LNCaP clone FGC (cell line): ENCODE results near the gene STXBP5.

ENCODE experiments used
- DNase-seq: peaks from one replicate; pipeline ENCODE4 v3.0.0-alpha.2; 2011; ENCODE audit warnings: low read depth
- H3K4me3 ChIP-seq: 2 replicates; pipeline ENCODE4 v1.5.1; 2011; ENCODE audit warnings: mild to moderate bottlenecking, low read depth, low read length, control low read depth
- TF ChIP-seq, protein P1 (sequence below): IDR thresholded peaks from 2 replicates; pipeline ENCODE4 v1.5.1; 2012; ENCODE audit warnings: mild to moderate bottlenecking; ENCODE audit not compliant: control insufficient read depth, insufficient read depth; ENCODE audit errors: extremely low read depth

Gene STXBP5

GRCh38 chr6:147176795-147177194 lies 27.4 kb upstream of the STXBP5 start:
- H3K4me3 ChIP-seq = no peak overlapping the region
- TF ChIP-seq, protein P1, sequence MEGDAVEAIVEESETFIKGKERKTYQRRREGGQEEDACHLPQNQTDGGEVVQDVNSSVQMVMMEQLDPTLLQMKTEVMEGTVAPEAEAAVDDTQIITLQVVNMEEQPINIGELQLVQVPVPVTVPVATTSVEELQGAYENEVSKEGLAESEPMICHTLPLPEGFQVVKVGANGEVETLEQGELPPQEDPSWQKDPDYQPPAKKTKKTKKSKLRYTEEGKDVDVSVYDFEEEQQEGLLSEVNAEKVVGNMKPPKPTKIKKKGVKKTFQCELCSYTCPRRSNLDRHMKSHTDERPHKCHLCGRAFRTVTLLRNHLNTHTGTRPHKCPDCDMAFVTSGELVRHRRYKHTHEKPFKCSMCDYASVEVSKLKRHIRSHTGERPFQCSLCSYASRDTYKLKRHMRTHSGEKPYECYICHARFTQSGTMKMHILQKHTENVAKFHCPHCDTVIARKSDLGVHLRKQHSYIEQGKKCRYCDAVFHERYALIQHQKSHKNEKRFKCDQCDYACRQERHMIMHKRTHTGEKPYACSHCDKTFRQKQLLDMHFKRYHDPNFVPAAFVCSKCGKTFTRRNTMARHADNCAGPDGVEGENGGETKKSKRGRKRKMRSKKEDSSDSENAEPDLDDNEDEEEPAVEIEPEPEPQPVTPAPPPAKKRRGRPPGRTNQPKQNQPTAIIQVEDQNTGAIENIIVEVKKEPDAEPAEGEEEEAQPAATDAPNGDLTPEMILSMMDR = no peak
- DNase-seq = no peak

DNA sequence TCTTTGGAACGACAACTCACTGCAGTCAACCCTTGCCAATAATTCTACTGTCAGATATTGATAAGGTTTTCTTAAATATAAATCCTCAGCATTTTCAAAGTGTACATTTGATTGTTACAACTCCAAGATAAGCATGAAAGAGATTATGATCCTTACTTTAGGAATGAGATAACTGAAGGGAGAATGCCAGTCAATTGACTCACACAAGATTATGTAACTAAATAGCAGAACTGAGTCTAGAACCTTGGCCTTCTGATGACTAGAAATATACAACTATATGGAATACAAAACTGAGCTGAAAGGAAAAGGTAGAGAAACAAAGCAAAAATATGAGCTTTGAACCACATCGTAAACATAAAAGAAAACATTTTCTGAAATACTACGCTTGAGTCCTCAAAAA lies 26.9 kb upstream of the STXBP5 start:
- DNase-seq = no peak
- no peak overlapping the region for H3K4me3 ChIP-seq
- TF ChIP-seq, protein P1 = no peak

DNA sequence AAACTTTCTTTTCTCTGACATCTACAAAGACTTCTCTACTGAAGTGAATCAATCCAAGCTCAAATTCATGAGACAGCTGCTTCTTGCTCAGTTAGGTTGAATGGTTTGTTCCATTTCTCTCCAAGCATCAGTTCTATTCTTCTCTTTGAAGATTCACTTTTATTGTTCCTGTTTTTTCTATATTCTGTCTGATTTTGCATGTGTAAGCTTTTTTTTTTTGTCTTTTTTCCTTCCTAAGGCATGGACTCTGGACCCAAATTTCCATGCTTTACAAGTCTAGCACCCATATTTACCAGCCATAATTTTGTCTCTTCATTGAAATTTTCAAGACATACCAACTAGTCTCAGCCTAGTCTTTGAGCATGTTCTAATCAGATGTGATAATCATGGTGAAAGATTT lies 25.9 kb upstream of the STXBP5 start:
- no peak for DNase-seq
- no peak overlapping the region for H3K4me3 ChIP-seq
- TF ChIP-seq, protein P1 = no peak

- peak; percentile 82 for DNase-seq
- TF ChIP-seq, protein P1 = no peak
- H3K4me3 ChIP-seq = no peak overlapping the region
These were observed 24.4 kb upstream of the STXBP5 start for GRCh38 chr6:147179809-147180208.

DNA sequence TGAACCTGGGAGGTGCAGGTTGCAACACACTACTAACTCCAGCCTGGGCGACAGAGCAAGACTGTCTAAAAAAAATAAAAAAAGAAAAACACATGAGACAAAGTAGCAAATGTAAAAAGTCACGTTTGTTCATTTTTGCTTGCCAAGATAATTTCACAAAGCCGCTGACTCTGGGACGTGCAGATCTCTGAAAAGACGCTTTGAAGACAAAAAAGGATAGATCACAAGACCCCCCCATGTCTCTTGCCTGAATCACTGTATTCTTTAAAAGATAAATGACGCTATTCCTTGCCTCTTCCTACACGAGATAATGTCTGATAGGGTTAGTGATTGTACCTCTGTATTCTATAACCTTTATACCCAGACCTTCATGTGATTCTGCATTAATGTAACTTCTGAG lies 23.3 kb upstream of the STXBP5 start:
- TF ChIP-seq, protein P1 = no peak
- no peak overlapping the region for H3K4me3 ChIP-seq
- DNase-seq = no peak

- DNase-seq = no peak
- TF ChIP-seq, protein P1 = no peak
- no peak overlapping the region for H3K4me3 ChIP-seq
These were observed 19.8 kb upstream of the STXBP5 start for GRCh38 chr6:147184379-147184778.

- H3K4me3 ChIP-seq = no peak overlapping the region
- TF ChIP-seq, protein P1 = no peak
- DNase-seq = no peak
These were observed 19.0 kb upstream of the STXBP5 start for GRCh38 chr6:147185216-147185615.
